GM21528 (cell line): ENCODE results near the gene VOPP1.
"Not testable (repeated sequence)": the region's sequence is repeated elsewhere in the genome, so short reads cannot be mapped to it uniquely, and the experiment has no call there.

ENCODE experiments used
- ATAC-seq: cut with Tn5 transposase; IDR thresholded peaks from one replicate; pipeline ENCODE4 v1.9.1; 2021; ENCODE audit warnings: mild to moderate bottlenecking, moderate library complexity; ENCODE audit not compliant: unreplicated experiment, low FRiP score

The VOPP1 gene

DNA sequence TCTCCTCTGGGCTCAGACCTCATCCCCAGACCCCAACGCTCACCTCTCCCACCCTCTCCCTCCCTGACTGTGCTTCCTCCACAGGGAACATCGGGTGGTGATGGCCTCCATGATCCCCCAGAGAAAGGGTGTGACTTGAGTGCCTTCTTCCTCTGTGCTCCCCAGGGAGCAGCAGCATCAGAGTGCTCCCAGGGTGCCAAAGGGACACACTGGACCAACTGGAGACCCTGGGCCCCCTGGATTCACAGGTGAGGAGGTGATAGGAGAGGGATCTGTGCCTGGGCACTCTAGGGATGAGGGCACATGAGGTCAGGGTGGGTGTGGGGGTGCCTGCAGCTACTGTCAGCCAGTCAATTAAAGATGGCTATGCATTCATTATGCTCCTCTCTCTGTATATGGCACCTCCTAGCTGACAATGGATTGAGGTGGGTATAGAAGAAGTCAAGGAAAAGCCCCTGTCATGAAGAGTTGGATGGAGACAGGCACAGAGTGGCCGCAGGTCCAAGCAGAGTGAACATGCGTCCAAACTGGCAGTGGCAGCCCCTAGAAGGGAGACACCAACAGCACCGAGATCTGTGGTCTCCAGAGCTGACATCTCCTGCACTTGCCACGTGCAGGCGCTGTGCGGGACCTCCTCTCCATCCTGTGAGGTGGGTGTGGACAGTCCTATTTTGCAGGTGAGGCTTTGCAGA is 15.5 kb upstream of the VOPP1 start:
- ATAC-seq: no peak

DNA sequence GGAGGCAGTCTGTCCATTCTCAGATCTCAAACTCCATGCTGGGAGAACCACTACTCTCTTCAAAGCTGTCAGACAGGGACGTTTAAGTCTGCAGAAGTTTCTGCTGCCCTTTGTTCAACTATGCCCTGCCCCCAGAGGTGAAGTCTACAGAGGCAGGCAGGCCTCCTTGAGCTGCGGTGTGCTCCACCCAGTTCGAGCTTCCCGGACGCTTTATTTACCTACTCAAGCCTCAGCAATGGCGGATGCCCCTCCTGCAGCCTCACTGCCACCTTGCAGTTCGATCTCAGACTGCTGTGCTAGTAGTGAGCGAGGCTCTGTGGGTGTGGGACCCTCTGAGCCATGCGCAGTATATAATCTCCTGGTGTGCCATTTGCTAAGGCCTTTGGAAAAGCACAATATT is 10.4 kb upstream of the VOPP1 start:
- not testable (repeated sequence) for ATAC-seq

DNA sequence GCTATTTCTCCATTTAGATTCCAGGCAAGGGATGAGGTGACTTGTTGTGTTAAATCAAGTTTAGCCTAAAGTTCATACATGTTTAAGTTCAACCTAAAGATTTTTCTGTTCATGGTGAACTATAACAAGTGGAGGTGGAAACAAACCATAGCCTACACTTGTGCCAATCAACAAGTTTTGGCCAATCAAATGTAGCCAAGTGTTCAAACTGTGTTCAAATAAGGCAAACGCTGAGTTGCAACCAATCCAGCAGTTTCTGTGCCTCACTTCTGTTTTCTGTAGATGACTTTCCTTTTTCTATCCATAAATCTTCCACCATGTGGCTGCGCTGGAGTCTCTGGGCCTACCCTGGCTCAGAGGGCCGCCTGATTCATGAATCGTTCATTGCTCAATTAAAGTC is 4.5 kb upstream of the VOPP1 start:
- ATAC-seq: no peak

DNA sequence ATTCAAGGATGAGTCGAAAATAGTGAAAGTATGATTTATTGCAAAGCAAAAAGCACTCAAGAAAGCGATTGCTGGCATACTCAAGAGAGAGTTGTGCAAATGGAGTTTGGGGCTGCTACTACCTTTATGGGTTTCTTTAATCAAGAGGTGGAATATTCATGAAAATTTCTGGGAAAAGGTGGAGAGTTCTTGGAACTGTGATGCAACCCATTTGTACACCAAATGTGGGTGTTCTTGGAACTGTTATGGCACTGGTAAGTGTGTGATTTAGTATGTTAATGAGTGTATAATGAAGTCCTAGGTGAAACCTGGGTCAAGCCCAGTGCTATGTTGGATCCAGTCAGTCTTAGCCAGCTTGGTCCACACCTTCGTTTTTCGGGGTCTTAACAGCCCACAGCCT is 3.4 kb upstream of the VOPP1 start:
- ATAC-seq: no peak

DNA sequence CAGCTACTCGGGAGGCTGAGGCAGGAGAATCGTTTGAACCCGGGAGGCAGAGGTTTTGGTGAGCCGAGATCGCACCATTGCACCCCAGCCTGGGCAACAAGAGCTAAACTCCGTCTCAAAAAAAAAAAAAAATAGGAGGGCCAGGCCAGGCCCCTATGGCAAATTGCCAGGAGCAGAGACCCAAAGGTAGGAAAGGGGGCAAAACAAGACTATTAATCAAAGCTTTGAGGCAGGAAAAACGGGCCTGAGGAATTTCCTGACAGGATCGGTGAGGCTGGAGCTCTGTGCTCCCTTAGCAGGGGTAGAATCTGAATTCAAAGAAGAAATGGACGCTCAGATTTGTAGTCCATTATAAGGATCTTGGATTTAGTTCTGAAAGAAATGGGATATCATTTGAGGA is 2.8 kb upstream of the VOPP1 start:
- no peak for ATAC-seq

DNA sequence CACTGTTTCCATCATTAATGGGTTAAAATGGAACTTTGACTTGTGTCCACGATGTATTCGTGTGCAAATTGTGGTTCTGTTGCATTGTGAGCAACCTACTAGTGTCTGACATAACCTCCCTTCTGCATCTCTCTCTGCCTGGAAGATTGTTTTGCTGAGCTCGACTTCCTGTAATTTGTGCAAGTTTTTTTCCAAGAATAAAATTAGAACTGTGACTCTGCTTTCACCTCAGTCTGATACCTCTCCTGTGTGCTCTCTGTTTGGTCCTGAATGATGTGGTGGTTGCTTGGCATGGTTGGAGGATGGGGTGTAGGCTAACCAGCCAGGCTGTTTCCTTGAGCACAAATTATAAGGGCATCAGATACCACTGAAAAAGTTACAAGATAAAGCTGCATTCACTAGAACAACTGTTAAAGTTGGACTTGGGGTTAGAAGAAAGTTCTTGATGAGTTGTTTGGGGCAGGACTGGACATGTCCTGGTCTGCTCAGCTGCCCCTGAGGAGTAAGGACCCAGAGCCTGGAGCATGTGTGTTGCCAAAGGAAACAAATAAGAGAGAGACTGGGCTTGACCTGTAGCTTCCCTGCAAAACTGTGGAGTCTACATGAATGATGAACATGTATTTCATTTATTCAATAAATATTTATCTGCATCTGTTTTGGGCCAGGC is 1.9 kb upstream of the VOPP1 start:
- ATAC-seq: no peak

DNA sequence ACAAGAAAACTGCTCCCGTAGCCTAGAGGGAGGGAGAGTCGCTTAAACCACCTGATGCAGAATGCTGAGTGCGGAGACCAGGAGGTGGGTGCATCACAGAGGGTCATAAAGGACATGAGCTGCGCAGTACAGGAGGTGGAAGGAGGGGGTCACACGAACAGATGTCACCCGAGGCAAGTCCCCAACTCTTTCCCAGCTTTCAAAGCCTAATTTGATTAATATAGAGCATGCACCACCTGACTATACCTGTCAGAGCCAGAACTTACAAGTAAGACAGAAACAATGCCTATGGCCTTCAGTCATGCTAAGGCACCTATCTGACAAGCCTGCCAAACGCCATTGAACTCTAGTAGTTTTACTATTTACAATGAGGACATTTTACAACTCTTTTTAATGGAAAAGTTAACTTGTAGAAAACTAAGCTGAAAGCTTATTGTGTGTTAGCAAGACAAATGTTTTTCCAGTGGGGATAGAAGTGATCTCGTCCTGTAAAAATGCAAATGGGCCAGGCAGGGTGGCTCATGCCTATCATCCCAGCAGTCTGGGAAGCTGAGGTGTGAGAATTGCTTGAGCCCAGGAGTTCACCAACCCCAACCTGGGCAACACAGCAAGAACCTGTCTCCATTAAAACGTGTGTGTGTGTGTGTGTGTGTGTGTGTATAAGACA is 1.1 kb upstream of the VOPP1 start:
- no peak for ATAC-seq

DNA sequence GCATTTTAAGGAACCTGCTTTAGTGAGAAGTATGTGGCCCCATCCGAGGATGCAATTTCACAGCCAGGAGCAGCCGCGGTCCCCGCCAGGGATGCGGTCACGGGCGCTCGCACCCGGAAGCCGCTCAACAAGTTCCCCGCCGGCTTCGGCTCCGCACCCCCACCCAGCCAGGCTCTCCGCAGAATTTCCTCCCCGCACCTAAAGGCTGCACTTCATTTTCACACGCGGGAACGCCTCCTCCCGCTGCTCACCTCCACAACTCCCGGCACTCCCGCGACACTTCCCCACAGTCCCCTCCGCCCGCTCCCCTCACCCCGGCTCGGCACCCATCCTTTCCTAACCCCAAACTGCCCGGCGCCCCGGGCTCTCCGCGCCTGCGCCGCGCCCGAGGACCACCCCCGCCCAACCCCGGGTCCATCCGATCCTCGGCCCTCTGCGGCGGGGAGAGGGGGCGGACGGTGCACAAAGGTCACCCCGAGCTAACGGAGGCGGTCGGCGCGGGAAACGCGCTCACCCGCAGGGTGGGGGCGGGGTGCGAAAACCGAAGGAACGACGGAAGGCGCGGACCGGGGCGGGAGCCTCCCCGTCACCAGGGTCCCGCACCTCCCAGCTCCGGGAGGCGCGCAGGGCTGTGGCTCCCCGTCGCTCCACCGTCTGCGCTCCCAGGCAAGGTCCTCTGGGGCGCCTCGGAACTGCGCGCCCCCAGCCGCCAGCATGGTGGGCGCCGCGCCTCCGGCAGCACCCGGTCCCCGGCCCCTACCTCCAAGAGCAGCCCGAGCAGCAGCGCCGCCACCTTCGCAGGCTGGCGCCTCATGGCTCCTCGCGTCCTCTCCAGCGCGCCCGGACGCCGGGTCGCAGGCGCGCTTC is 558 bp downstream of the VOPP1 start:
- ATAC-seq: peak; percentile 29

DNA sequence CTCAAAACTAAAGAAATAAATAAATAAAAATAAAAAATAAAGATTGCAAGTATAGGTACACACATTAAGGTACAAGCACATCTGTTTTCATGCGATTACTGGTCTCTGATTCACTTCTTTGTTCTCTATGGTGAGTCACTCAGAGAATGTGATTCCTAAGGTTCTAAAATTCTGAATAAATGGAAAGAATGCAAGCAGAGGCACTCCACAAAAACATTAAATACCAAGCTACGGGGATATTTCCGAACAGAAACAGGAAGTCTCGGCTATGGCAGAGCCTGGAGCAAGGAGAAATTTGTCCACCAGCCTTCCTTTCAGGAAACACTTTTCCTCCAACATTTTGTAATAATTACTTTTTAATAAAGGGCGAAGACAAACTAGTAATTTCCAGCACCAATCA is 1.4 kb downstream of the VOPP1 start:
- no peak for ATAC-seq

DNA sequence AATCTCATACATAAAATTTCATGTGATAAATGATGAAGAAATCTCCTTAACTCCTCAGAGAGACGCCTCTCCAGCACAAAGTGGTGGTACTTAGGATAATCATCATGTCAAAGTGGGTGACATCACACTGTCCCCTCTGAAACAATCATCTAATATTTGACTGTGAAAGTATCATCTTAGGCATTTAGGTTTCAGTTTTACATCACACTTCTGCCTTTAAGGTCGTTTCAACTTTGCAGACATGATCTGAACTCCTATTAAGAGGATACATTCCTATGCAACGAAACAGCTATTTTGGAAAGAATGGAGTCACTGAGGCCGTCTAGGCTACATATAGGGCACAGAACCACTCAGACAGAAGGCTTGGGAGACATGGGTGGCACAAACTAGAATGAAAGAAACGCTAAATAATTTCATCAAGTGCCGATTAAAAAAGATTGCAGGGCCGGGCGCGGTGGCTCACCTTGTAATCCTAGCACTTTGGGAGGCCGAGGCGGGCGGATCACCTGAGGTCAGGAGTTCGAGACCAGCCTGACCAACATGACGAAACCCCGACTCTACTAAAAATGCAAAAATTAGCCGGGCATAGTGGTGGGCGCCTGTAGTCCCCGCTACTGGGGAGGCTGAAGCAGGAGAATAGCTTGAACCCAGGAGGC is 2.0 kb downstream of the VOPP1 start:
- ATAC-seq: peak; percentile 41

DNA sequence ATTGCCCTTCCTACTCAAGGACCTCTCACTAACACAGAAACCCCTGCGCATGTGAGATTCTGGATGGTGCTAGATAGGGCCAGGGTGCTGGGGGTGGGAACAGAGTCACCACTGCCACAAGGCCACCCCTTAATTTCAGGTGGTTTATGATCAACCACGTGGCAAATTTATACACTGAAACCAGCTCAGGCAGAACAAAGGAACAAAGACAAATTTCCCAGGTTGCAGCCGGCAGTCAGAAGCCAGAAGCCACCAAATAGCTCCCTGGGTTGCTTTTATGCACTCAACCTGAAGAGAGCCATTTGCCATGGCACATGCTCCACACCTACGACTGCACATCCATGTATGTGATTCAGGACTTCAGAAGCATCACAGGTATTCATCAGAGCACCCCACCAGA is 2.5 kb downstream of the VOPP1 start:
- ATAC-seq: peak; percentile 28

DNA sequence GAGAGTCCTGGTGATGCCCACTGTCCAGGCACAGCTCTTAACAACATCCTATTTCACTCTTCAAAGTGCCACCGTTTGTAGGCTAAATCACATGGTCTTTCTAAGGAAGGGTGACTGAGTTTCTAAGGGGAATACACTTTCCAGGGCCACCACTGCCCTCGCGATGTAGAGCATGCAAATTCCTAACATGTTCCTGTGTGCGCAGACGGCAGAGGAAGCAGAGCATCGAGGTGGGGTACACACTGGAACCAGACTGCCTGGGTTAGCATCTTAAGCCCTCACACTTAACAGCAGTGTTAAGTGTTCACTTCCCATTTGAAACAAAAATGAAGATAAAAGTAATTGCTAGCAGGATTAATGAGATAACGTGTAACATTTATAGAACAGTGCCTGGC is 3.0 kb downstream of the VOPP1 start:
- ATAC-seq: no peak

DNA sequence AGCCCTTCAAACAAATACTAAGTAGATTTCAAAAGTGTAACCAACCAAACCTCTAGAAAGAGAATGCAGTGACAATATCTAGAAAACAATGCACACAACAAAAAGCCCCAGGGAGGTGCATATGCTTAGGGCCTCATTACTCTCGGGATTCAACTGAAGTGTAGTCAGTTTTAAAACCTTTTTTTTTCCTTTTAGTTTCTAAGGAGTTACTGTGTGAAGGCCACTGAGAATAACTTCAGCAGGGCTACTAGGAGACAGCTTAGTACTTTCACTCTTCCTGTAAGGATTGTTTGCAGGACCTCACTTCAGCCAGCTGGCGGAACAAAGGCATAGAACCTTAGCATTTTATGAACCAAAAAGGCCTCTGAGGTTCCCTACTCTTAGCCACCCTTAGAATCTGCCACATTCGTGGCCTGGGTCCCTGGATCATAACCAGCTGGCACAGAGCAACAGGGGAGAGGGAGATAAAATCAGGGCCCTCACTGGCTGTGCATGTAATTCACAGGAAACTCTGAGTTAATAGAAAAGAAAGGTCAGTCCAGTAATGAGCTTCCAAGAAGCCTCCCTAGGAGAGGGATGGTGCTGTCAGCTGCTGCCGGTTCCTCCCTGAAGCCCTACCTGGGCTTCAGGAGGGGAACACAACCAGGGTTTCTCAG is 3.6 kb downstream of the VOPP1 start:
- ATAC-seq: no peak

DNA sequence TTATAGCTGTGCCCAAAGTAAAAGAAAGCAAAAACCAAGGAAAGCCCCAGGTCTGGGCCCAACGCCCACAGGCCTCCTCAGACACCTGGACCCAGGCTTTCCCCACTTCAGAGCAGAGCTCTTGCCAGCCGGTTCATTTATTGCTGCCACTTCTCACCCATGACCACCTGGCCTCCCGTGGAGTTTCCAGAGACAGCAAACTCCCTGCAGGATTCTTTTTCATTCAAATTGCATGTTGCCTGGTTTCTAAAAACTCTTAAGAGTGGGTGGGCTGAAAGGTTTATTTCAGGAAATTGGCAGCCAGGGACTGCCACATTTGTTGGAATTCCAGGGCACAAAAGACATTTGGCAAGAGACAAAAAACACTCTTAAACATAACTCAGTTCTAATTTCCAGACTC is 4.7 kb downstream of the VOPP1 start:
- no peak for ATAC-seq

DNA sequence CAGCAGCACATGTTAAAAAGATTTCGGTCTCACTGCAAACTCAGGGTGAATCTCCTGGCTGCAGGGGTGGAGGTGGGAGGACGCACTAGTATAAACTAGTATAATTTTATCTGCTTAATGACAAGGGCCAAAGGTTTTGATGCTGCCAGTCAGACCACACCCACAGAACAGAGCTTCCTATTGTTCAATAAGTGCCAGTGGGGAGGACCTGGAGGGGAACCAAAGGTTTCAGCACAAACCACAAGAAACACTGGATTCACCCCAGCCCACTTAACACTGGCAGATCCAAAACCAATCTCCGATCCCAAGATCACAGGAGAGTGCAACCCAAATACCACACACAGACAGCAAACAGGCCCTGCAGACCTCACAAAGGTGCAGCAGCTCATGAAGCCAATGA is 6.6 kb downstream of the VOPP1 start:
- ATAC-seq: no peak

DNA sequence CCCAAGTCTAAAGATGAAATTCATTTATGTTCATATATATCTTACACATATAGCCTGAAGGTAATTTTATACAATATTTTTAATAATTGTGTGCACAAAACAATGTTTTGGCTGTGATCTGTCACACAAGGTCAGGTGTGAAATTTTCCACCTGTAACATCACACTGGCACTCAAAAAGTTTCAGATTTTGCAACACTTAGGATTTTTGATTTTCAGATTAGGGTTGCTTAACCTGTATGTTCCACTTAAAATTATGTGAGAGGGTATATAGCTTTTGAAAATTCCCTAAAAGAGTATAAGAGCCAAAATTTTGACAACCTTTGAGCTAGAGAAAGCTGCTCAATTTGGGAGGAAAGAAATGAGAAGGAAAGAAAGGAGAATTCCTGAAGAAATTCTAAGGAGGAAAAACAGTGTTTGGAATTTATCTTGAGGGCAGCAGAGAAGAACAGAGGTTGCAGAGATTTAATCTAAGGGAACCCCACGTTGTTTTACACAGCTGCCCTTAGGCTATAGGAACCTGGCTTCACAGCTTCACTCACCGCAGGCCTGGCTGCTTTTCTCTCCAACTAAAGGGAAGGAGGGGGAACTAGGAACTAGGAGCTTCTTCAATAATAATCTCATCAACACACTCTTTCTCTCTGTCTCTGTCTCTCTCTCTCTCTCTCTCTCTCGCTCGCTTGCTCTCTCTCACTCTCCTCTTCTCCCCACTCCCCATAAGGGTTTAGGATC is 8.5 kb downstream of the VOPP1 start:
- ATAC-seq: no peak

DNA sequence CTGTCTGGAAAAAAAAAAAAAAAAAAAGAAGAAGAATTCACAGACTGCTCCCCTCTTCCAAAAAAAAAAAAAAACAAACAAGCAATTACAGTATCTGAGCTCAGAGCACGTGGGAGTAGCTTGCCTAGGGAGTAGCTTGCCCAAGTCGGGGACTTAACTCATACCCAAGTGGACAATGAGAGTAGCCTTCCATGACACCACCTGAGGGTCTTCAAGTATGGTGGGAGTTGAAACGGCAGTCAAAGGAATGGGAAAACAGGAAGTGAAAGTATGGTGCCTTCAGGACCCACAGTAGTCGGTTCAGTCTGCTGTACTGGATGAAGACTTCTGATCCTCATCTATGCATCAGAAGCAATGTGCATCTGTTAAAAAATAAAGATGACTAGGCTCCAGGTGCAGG is 10.6 kb downstream of the VOPP1 start:
- ATAC-seq: no peak

DNA sequence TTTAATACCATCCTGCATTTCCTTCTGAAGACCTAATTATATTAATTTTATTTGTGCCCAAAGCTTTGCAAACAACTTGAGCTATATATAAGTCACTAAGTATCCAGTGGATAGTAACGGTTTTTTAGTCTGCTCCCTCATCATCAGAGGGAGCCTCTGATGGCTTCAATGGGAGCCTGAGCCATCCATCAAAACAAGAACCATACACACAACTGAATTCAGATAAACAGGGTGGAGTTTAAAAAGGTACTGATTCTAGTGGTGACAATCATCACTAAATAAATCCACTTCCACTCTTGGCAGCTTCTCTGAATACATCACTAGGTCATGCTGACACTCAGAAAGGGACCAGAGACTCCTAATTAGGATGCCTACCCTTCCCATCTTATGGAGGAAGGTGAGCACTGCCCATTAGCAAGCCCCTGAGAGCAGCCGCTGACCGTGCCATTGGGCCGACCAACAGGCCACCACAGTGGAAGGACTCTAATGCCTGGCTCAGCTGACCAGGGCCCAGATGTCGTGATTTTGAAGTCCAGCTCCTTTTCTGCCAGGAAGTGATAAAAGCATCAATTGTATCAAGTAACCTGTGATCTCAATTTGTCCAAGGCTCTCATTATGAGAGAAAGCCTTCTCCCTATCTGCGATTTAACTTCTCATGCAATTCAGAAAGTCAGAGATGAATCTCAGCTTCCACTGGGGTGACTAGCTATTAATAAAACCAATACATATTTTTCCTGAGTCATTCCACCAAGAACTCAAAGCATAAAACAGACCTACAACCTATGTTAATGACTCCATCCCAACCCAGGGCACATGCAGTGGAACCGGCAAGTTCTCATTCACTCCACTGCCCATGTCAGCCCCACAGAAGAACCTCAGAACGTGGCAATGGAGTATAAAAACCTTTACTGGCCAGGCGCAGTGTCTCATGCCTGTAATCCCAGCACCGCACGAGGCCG is 13.1 kb downstream of the VOPP1 start:
- ATAC-seq: no peak
